T-helper 17 cell (primary cell): ENCODE results near the gene FAHD2A. TPM values are rescaled to one million over a fixed set of nuclear protein-coding genes. Genes with fewer than 3 reads are reported as not detected.
"Not testable (repeated sequence)": the region's sequence is repeated elsewhere in the genome, so short reads cannot be mapped to it uniquely, and the experiment has no call there.

Source experiments
- ATAC-seq: fragments of 150-1000 bp; cut with Tn5 transposase; 2 replicates; pipeline ENCODE4 v1.10.0; 2021; ENCODE audit warnings: mild to moderate bottlenecking, moderate library complexity
- DNase-seq, 3 donors: peaks; one replicate each; pipeline versions ENCODE4 v3.0.0 to v3.0.0-alpha.2; 2020 to 2021
- H3K9me3 ChIP-seq: one replicate; pipeline ENCODE4 v1.7.0; 2013; ENCODE audit warnings: low read length, mild to moderate bottlenecking; ENCODE audit not compliant: control insufficient read depth, poor library complexity, severe bottlenecking
- H3K27ac Mint-ChIP-seq: one replicate; pipeline ENCODE4 v1.8.0; 2022; ENCODE audit warnings: mild to moderate bottlenecking, moderate library complexity, mixed read lengths
- H3K27me3 Mint-ChIP-seq: one replicate; pipeline ENCODE4 v1.8.0; 2022; ENCODE audit warnings: mixed read lengths
- H3K36me3 Mint-ChIP-seq: one replicate; pipeline ENCODE4 v1.8.0; 2022; ENCODE audit warnings: low read depth, mixed read lengths
- H3K4me1 Mint-ChIP-seq: one replicate; pipeline ENCODE4 v1.8.0; 2022; ENCODE audit warnings: mild to moderate bottlenecking, mixed read lengths
- H3K4me3 Mint-ChIP-seq: one replicate; pipeline ENCODE4 v1.8.0; 2022; ENCODE audit warnings: mild to moderate bottlenecking, moderate library complexity, mixed read lengths
- total RNA-seq, 4 donors: library from RNA in 2 of 4; stranded (reverse) in 2 of 4; gene quantifications; one replicate each; pipeline ENCODE4 v1.2.3 and lab custom pipeline; 2022 to 2026

The FAHD2A gene
- total RNA-seq, 2 donors from 2014 or later: 19.1 to 19.8 TPM

DNA sequence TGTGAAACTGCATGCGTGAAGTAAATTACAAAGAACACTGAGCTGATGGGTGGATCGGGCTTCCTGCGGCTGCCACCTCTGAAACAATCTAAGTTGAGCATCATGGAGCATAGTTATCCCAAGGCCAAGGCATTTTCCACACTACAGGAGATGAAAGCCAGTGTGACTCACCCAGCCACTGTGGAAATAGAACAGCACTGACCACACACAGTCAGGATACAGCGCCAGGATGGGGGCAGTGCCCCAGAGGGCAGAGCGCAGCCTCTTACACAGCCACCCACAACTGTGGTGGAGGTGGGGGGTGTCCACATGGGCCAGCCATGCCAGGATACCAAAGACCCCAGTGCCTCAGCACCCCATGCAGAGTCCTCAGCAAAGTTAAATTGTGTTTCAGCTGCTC, 8.7 kb downstream of the FAHD2A start:
- not testable (repeated sequence) for H3K27ac Mint-ChIP-seq, H3K9me3 ChIP-seq, H3K4me1 Mint-ChIP-seq, H3K27me3 Mint-ChIP-seq, H3K4me3 Mint-ChIP-seq, DNase-seq, H3K36me3 Mint-ChIP-seq, ATAC-seq

DNA sequence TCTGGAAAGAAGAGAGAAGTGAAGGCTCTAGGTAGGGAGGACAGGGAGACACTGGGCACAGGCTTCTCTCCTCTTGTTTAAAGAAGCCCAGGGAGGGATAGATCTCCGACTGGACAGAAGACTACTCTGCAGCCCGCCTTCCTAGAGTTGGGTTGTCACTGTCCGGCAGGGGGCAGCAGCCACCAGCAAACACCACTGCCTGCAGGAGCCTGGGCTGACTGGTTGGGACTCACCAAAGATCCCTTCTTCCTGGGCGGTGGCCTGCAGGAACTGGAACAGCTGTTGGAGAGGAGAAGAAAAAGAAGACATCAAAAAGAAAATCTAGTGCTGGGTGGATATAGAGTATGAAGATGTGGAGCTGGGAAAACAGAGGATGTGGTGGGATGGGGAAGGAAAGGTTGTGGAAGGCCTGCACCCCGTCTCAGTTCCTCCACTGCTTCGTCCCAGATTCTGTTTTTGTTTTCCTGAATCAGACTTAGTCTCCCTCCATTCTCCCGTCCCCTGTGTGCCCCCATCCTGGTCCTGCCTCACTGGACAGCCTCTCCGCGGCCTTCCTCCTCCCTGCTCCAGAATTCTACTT, 11.6 kb downstream of the FAHD2A start:
- H3K9me3 ChIP-seq, H3K4me3 Mint-ChIP-seq, H3K27ac Mint-ChIP-seq, H3K27me3 Mint-ChIP-seq, H3K36me3 Mint-ChIP-seq, H3K4me1 Mint-ChIP-seq: not testable (repeated sequence)
- DNase-seq (peak; percentile 27 to 55 (median 40)), ATAC-seq (peak; percentile 83)

DNA sequence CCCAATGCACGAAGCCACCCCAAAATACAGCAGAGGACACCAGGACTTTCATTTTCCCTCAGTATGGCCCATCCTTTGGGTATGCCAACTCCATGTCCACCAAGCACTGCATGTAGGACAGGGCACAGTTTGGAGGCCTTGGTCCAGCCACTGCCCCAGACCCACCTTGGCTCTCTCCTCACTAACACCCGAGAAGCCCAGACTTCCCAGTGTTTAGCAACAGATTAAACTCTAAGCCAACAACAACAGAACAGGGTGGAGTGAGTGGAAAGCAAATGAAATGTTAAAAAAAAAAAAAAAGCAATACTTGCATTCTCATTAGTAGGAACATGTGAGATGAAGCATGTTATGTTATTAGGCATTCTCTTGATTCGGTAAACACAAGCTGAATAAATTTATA, 12.6 kb downstream of the FAHD2A start:
- H3K27me3 Mint-ChIP-seq, H3K4me1 Mint-ChIP-seq, H3K36me3 Mint-ChIP-seq, H3K4me3 Mint-ChIP-seq, DNase-seq, H3K9me3 ChIP-seq, ATAC-seq, H3K27ac Mint-ChIP-seq: not testable (repeated sequence)

DNA sequence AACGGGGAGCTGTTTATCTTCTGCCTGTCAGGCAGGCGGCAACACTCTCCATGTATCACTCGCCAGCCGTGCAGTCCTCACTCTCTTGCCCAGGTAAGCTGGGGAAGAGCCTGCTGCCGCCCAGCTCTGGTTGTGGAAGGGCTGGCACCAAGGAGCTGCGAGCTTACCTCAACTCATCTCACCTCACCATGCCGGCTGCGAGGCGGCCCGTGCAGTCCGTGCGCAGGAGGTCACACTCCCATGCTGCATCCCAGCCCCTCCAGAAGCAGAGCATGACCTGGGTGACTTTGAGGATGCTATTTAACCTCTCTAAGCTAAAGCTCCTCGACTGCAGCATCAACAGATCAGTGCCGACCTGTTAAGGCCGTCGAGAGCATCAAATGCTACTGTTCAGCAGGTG, 13.1 kb downstream of the FAHD2A start:
- H3K4me1 Mint-ChIP-seq, H3K36me3 Mint-ChIP-seq, DNase-seq, H3K27me3 Mint-ChIP-seq, H3K27ac Mint-ChIP-seq, ATAC-seq, H3K4me3 Mint-ChIP-seq, H3K9me3 ChIP-seq: not testable (repeated sequence)

DNA sequence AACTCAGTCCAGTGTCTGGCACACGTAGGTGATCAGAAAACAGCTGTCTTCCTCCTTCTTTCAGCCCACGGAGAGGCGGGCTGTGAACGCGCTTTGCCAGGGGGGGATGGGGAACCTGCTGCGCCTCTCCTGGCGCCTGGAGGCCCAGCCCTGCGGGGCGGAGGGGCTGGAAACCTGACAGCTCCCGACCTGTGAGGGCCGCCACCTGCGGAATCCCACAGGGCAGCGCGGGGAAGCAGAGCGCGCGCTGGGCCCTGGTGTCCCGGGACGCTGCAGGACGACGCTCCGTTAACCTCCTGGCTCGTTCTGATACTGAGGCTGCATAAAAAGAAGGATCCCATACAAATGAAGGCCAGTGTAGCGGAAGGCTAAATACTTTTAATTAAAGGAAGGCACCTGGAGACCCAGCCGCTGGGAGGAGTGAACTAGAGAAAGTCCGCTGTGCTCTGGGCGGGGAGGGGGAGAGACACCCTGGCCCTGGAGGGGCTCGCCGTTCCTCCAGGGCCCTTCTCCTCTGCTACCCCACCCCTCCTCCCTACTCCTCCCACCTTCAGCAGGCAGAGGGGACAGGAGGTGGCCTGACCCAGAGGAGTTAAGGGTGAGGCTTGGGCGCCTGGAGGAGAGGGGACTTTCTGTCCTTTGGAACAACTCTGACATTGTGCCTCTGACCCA, 24.8 kb downstream of the FAHD2A start:
- H3K27ac Mint-ChIP-seq, H3K4me3 Mint-ChIP-seq, H3K9me3 ChIP-seq, H3K36me3 Mint-ChIP-seq, H3K4me1 Mint-ChIP-seq, DNase-seq, ATAC-seq, H3K27me3 Mint-ChIP-seq: not testable (repeated sequence)

DNA sequence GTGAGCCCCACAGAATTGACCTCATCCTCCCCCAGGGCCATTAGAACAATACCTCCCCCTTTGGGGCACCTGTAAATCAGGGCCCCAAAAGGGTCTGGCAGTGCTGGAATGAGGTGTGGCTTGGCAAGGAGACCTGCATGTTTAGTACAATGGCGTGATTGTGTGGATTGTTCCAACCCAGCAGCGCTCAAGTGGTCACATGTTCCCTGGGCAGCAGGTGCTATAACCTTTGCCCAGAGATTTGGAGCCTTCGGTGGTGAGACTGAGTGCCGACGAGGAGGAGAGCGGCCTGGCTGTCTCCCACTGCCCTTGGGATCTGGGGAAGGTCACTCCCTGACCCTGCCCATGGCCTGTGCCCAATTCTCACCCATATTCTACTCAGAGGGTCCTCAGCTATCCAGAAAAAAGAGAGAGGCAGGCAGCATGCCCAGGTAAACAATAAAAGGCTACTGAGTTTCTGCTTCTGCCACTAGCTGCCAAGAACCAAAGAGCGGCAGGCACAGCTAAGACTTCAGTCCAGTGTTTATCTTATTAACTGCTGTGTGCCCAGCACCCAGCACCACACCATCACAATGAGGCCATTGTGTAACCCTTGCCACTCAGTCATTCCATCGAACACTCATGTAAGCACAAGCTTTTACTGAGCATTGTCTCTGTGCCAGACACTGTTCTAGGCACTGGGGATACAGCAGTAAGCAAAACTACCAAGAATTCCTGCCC, 27.4 kb downstream of the FAHD2A start:
- not testable (repeated sequence) for H3K27ac Mint-ChIP-seq, H3K4me1 Mint-ChIP-seq, H3K4me3 Mint-ChIP-seq, DNase-seq, H3K9me3 ChIP-seq, ATAC-seq, H3K27me3 Mint-ChIP-seq, H3K36me3 Mint-ChIP-seq

DNA sequence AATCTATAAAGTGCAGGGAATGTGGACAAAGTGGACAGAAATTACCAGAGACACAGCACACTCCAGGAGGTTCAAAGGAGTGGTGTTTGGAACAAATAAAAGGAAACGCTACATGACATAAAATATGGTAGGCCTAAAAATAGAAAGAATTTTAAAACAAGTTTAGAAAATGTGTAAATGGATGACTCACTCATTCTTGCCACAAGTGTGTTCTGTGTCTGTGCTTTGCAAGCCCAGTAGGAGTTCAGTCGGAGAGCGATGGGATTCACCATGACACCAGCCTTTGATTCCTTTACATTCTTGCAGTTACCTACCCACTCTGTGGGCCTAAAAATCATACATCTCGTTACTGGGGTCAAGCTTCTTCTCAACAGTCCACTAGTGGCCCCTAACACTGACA, 30.9 kb downstream of the FAHD2A start:
- not testable (repeated sequence) for H3K27me3 Mint-ChIP-seq, H3K9me3 ChIP-seq, DNase-seq, ATAC-seq, H3K4me1 Mint-ChIP-seq, H3K4me3 Mint-ChIP-seq, H3K27ac Mint-ChIP-seq, H3K36me3 Mint-ChIP-seq

DNA sequence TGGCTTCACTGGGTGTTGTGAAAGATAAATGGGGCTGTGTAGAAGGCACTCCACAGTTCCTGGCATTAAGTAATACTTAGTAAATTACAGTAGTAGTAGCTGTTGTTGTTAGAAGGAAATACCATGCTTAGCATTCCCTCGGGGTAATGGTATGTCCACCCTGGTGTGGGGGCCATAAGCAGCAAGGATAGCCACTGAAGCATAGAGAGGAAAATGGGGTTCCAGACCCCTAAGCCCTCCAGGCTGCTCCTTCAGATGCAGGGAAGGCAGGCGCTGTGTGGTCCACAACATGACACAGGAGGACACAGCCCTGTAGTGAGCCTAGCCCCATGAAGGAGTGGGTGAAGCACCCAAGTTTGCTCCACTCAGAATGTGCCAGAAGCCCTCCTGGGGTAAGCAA, 31.5 kb downstream of the FAHD2A start:
- H3K4me3 Mint-ChIP-seq, H3K27ac Mint-ChIP-seq, H3K36me3 Mint-ChIP-seq: not testable (repeated sequence)

DNA sequence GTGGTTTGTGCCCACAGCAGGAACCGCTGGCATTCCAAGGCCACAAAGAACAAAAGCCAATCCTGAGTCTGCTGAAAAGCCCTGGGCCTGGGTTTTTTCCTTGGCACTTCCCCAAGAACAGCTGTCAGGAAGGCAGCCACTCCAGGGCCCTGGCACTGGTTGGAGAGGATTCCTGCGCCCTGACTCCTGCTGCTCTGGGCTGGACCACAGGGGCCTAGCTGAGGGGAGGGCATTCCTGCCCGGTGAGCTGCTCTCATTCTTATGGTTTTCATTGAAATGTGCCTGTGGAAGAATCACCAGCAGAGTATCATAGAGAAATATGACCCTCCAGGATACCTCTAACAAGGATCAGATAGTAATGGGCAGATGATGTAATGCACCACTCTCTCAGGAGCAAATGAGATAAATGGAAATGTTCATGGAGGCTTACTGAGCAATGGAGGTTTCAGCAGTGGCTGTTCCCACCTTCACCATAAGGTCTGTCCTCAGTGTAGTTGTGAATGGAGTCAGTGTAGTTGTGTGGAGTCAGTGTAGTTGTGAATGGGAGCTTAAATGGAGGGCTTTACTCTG, 32.1 kb downstream of the FAHD2A start:
- not testable (repeated sequence) for ATAC-seq, H3K4me3 Mint-ChIP-seq, H3K36me3 Mint-ChIP-seq, H3K27me3 Mint-ChIP-seq, H3K27ac Mint-ChIP-seq, H3K9me3 ChIP-seq, H3K4me1 Mint-ChIP-seq, DNase-seq

More for the DNA sequence above, 31.5 kb downstream of the FAHD2A start:
- H3K4me1 Mint-ChIP-seq, H3K9me3 ChIP-seq, ATAC-seq, DNase-seq, H3K27me3 Mint-ChIP-seq: not testable (repeated sequence)

DNA sequence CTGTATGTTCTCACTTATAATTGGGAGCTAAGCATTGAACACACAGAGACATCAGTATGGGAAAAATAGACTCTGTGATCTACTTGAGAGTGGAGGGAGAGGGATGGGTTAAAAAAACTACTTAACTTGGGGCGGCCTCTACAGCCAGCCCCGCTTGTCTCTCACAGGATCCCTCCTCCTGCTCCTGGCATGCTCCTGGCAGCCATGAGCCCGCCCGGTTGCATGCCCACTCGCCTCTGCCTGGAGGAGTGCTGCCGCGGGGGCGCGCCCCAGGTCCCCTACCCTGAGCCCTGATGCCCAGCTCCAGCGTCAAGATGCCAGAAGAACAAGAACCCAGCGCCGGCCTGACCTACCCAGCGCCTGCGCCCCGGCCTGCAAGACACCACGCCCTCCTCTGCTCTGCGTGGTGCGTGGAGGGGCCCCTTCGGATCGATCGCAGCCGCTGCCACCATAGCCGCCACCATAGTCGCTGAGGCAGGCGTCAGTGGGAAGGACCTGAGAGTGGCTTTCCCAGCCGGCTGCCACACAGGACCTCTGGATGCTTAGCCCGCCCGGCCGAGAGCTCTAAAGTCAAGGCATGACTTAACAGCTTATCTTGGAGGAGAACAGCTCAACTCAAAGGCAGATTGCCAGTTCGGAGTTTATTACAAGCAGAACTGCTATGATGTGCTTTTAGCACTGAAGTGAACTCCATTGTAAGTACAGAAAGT, 32.8 kb downstream of the FAHD2A start:
- ATAC-seq, H3K9me3 ChIP-seq, H3K27ac Mint-ChIP-seq, H3K4me3 Mint-ChIP-seq, H3K27me3 Mint-ChIP-seq, DNase-seq, H3K4me1 Mint-ChIP-seq, H3K36me3 Mint-ChIP-seq: not testable (repeated sequence)

DNA sequence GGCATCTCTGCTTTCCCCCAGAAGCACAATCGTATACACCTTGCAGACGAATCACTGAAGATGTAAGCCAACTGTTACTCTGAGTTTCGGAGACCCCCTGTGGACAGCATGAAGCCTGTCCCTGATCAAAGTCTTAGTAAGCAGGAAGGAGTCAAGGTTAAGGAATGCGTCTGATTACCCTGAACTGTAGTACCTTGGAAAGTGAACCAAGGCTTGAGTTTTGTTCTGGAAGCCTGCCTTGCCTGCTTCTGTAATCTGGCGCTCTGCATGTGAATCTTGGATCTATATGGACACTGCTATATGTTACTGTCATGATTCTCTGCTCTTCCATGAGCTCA, 33.3 kb downstream of the FAHD2A start:
- H3K4me3 Mint-ChIP-seq, H3K27me3 Mint-ChIP-seq, DNase-seq, H3K27ac Mint-ChIP-seq, H3K9me3 ChIP-seq, ATAC-seq, H3K36me3 Mint-ChIP-seq, H3K4me1 Mint-ChIP-seq: not testable (repeated sequence)

DNA sequence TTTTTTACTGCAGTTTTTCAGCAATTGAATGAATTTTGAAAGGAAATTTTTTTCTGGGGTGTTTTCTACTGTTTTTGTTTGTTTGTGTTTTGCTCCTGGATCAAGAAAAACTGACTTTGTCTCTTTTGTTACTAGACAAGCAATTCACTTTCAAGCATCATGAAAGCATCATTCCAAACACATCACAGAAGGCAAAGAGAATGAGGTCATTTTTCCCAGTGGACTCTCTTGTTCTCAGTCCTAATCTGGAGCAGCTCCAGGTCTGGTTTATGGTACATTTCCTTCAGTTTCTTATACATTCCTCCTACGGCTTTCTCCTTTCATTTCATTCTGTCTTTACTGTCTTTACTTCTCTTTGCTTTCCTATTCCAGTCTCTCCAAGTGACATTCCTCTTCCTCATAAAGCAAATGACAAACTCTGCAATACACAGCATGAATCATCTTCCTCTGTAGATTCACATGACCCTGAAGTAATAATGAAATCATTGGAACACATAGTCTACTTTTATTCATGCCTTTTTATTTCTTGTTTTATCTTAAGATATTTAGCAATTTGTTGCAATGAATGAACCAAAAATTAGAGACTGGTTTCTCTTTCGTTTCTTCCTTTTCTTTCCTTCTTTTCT, 40.1 kb downstream of the FAHD2A start:
- H3K36me3 Mint-ChIP-seq, H3K4me1 Mint-ChIP-seq, H3K27ac Mint-ChIP-seq, H3K4me3 Mint-ChIP-seq, ATAC-seq, H3K9me3 ChIP-seq, DNase-seq, H3K27me3 Mint-ChIP-seq: not testable (repeated sequence)

DNA sequence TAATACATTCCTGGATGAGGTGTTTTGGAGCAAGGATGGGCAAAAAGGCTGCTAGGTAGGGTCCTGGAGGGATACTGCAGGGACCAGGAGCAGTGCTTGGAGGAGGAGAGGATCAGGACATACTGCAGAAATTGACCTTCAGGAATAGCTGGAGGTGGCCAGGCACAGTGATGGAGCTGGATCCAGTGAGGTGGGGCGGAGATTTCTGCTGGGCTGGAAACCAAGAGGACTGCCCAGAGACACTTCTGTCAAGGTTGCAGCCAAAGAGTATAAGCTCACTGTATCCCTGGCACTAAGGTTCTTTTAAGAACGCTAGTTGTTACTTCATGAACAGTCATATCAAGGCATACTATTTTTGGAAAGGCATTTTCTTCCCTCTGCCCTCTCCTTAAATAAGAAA, 42.8 kb downstream of the FAHD2A start:
- not testable (repeated sequence) for H3K4me3 Mint-ChIP-seq, DNase-seq, H3K4me1 Mint-ChIP-seq, H3K27ac Mint-ChIP-seq, ATAC-seq, H3K27me3 Mint-ChIP-seq, H3K9me3 ChIP-seq, H3K36me3 Mint-ChIP-seq
